OCI-LY7 (cell line): ENCODE data around the gene SMURF1.

Experiments used
- CTCF ChIP-seq: fragments of 200-600 bp; sonication (generic); conservative IDR thresholded peaks from 2 replicates; pipeline ENCODE4 v1.5.1; 2014; ENCODE audit warnings: mild to moderate bottlenecking, antibody characterized with exemption, low read length, moderate library complexity, mixed read lengths
- EZH2phosphoT487 ChIP-seq: fragments of 200-600 bp; sonication (generic); IDR thresholded peaks from 2 replicates; pipeline ENCODE4 v1.6.1; 2018; ENCODE audit warnings: low read depth, borderline replicate concordance, mild to moderate bottlenecking, mixed run types, antibody characterized with exemption, low read length, moderate library complexity, mixed read lengths

DNA sequence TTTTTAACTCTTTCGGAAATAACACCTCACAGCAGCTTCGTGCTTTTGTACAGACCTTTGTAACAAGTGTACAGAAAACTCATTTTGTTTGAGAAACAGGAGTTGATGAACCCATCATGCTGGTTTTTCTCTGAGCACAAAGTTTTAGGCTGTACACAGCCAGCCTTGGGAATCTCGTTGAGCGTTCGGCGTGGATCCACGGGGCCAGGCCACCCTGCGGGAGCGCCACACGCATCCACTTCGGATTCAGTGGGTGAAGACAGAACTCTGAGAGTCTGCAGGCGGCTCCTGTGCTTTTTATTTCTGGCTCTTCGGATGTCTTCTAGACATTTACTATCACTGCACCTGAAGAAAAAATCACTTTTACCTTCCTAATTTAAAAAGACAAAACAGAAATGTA is 131.2 kb downstream of the SMURF1 start:
- no peak for TF ChIP-seq CTCF
- no peak for TF ChIP-seq EZH2phosphoT487
